ENCODE results near the gene PCBP4.
A peak's percentile ranks its signal among the peaks of the same experiment; 100 is the strongest.

PCBP4 gene

GRCh38 chr3:52006820-52007133, 39.5 kb upstream of the PCBP4 start:
- H3K36me3 ChIP-seq (replicated peaks; ENCODE audit: low read depth, low read length): no peaks in the 10 kb centered on the region
- no peaks in the 10 kb centered on the region for H3K79me2 ChIP-seq (ENCODE audit: low read length)
- no peak overlapping the region for H3K4me2 ChIP-seq (ENCODE audit: low read length)
- no peaks in the 10 kb centered on the region for H4K20me1 ChIP-seq (ENCODE audit: insufficient read depth, low read length)
- H3K9me3 ChIP-seq (ENCODE audit: insufficient read depth, low read length): no peaks in the 10 kb centered on the region
- peaks cover 39% of the 10 kb centered on the region for H3K27me3 ChIP-seq (ENCODE audit: low read depth, low read length)
- no peak for TF ChIP-seq CTCF (IDR thresholded peaks at IDR 0.05; ENCODE audit: low read depth, low read length)
- no peak for TF ChIP-seq EZH2phosphoT487 (IDR thresholded peaks at IDR 0.05; ENCODE audit: low read depth)
- H3K27ac ChIP-seq (ENCODE audit: low read length): no peak overlapping the region
- no peak overlapping the region for H3K4me3 ChIP-seq (ENCODE audit: low read length)
- no peak overlapping the region for H3K9ac ChIP-seq (ENCODE audit: low read length)
- H2AFZ ChIP-seq (ENCODE audit: low read depth, low read length): no peak overlapping the region
- H3K4me1 ChIP-seq (ENCODE audit: low read length): peaks cover 11% of the 10 kb centered on the region

GRCh38 chr3:52006017-52006819, 39.0 kb upstream of the PCBP4 start:
- no peaks in the 10 kb centered on the region for H4K20me1 ChIP-seq (ENCODE audit: insufficient read depth, low read length)
- TF ChIP-seq EZH2phosphoT487 (IDR thresholded peaks at IDR 0.05; ENCODE audit: low read depth): no peak
- TF ChIP-seq CTCF (IDR thresholded peaks at IDR 0.05; ENCODE audit: low read depth, low read length): no peak
- peaks cover 13% of the 10 kb centered on the region for H3K4me1 ChIP-seq (ENCODE audit: low read length)
- no peak overlapping the region for H3K27ac ChIP-seq (ENCODE audit: low read length)
- H3K36me3 ChIP-seq (replicated peaks; ENCODE audit: low read depth, low read length): no peaks in the 10 kb centered on the region
- H3K4me3 ChIP-seq (ENCODE audit: low read length): no peak overlapping the region
- H2AFZ ChIP-seq (ENCODE audit: low read depth, low read length): no peak overlapping the region
- peaks cover 39% of the 10 kb centered on the region for H3K27me3 ChIP-seq (ENCODE audit: low read depth, low read length)
- peak overlapping the region; percentile 14; the same call in 1 of the 2 replicates for H3K4me2 ChIP-seq (ENCODE audit: low read length)
- H3K9me3 ChIP-seq (ENCODE audit: insufficient read depth, low read length): no peaks in the 10 kb centered on the region
- H3K79me2 ChIP-seq (ENCODE audit: low read length): no peaks in the 10 kb centered on the region
- H3K9ac ChIP-seq (ENCODE audit: low read length): no peak overlapping the region

DNA sequence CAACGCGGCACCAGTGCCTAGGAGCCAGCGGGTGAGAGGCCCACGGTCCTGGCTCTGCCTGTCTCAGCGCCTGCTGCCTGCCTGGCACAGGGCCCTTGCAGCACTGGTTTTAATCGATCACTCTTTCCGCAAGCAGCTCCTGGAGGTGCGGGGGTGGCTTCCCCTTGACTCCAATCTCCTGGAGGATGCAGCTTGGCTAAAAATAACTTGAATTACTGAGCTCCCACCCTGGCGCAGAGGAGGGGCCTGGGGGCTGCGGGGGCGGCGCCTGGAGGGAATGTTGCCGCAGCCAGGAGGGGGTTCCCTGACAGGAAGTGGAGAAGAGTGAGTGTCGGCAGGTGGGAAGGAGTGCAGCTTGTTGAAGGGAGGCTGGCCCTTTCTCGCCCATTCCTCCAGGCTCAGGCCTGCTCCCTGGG, 38.3 kb upstream of the PCBP4 start:
- H3K79me2 ChIP-seq (ENCODE audit: low read length): no peaks in the 10 kb centered on the region
- TF ChIP-seq EZH2phosphoT487 (IDR thresholded peaks at IDR 0.05; ENCODE audit: low read depth) (no peak), CTCF (IDR thresholded peaks at IDR 0.05; ENCODE audit: low read depth, low read length) (no peak)
- no peaks in the 10 kb centered on the region for H3K9me3 ChIP-seq (ENCODE audit: insufficient read depth, low read length)
- H3K9ac ChIP-seq (ENCODE audit: low read length): no peak overlapping the region
- peaks cover 34% of the 10 kb centered on the region for H3K27me3 ChIP-seq (ENCODE audit: low read depth, low read length)
- H4K20me1 ChIP-seq (ENCODE audit: insufficient read depth, low read length): no peaks in the 10 kb centered on the region
- no peak overlapping the region for H2AFZ ChIP-seq (ENCODE audit: low read depth, low read length)
- peaks cover 13% of the 10 kb centered on the region for H3K4me1 ChIP-seq (ENCODE audit: low read length)
- H3K36me3 ChIP-seq (replicated peaks; ENCODE audit: low read depth, low read length): no peaks in the 10 kb centered on the region
- peak overlapping the region; percentile 14; the same call in 1 of the 2 replicates for H3K4me2 ChIP-seq (ENCODE audit: low read length)
- H3K27ac ChIP-seq (ENCODE audit: low read length): no peak overlapping the region
- no peak overlapping the region for H3K4me3 ChIP-seq (ENCODE audit: low read length)

DNA sequence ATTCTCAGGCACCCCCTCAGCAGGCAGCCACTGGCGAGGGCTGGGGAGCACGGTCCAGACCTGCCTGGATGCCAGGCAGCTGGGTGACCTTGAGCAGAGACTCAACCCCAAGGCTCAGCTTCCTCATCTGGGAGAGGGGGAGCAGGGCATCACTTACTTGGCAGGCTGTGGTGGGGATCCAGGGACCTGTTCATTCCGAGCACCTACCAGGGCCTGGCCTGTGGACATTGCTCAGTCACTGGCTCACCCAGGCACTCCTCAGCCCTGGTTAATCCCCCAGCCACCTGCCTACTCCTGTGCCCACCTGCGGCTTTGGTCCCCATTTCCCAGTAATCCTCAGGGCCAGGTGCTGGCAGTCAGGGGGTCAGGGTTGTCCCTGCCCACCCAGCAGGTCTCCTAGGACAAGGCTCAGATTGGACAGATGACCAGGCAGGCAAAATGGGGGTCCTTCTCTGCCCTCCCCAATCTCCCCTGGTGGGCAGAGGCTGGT, 37.7 kb upstream of the PCBP4 start:
- H3K4me3 ChIP-seq (ENCODE audit: low read length): no peak overlapping the region
- no peaks in the 10 kb centered on the region for H4K20me1 ChIP-seq (ENCODE audit: insufficient read depth, low read length)
- H3K79me2 ChIP-seq (ENCODE audit: low read length): no peaks in the 10 kb centered on the region
- no peak overlapping the region for H3K27ac ChIP-seq (ENCODE audit: low read length)
- H3K27me3 ChIP-seq (ENCODE audit: low read depth, low read length): peaks cover 28% of the 10 kb centered on the region
- H3K4me2 ChIP-seq (ENCODE audit: low read length): no peak overlapping the region
- H3K9ac ChIP-seq (ENCODE audit: low read length): no peak overlapping the region
- no peaks in the 10 kb centered on the region for H3K9me3 ChIP-seq (ENCODE audit: insufficient read depth, low read length)
- peaks cover 13% of the 10 kb centered on the region for H3K4me1 ChIP-seq (ENCODE audit: low read length)
- H3K36me3 ChIP-seq (replicated peaks; ENCODE audit: low read depth, low read length): no peaks in the 10 kb centered on the region
- no peak for TF ChIP-seq EZH2phosphoT487 (IDR thresholded peaks at IDR 0.05; ENCODE audit: low read depth)
- TF ChIP-seq CTCF (IDR thresholded peaks at IDR 0.05; ENCODE audit: low read depth, low read length): no peak
- H2AFZ ChIP-seq (ENCODE audit: low read depth, low read length): no peak overlapping the region

All from OCI-LY3 (cell line).